ENCODE data around the gene UBA52. TPM values are rescaled to one million over a fixed set of nuclear protein-coding genes. Genes with fewer than 3 reads are reported as not detected.

UBA52 gene
- total and polyA plus RNA-seq, 2 of the 8 experiments (the other 6 are each of a cell fraction or from before 2014, with no cell fraction given) = 1,340 to 5,409 TPM

- ChIA-PET CTCF (ENCODE audit: partially characterized antibody) (interaction anchor here (0.6 to 2.5 kb wide), 13 partner anchors 10 to 119 kb away, joined by 3 to 8 read pairs (median 5); partner anchors contain the start of gene UBA52), POLR2A (ENCODE audit: partially characterized antibody) (interaction anchor here (0.7 to 2.6 kb wide), 13 partner anchors 11 to 127 kb away, joined by 3 to 23 read pairs (median 5); partner anchors contain the start of genes ELL, FKBP8, REX1BD and UBA52)
- Histone ChIP-seq H2BK5ac (ENCODE audit: low read depth, low read length) (peak within 1 kb of the TSS; percentile 71; the same call in 1 of the 2 replicates), H4K20me1 (replicated peaks in 1 of 2; ENCODE audit: control insufficient read depth in 1 of 2, insufficient read depth in 2 of 2, low read length in 2 of 2) (peaks cover 0 to 9% of the 10 kb centered on the region in 2 experiments), H2AK5ac (ENCODE audit: low read depth, low read length) (no peak within 1 kb of the TSS), H2AFZ (ENCODE audit: low read length) (no peak within 1 kb of the TSS), H3K27me3 (replicated peaks in 1 of 4; ENCODE audit: control insufficient read depth in 3 of 4, extremely low read depth in 1 of 4, insufficient read depth in 3 of 4, low read length in 3 of 4) (no peaks in the 10 kb centered on the region), H3K27ac (ENCODE audit: low read depth, low read length) (0 out of 2 replicates have a peak within 1 kb of the TSS, but pooled peaks have one; percentile 17), H2BK15ac (ENCODE audit: low read length) (no peak within 1 kb of the TSS), H3K23me2 (ENCODE audit: low read depth, low read length) (no peaks in the 10 kb centered on the region; the same call in 1 of the 2 replicates), H3K9me3 (ENCODE audit: insufficient read depth in 2 of 2, low read depth in 1 of 2, low read length in 1 of 2) (no peaks in the 10 kb centered on the region), H3K4me2 (ENCODE audit: insufficient read depth in 1 of 2, low read depth in 2 of 2, low read length in 2 of 2) (peak within 1 kb of the TSS; percentile 78 to 81), H3K56ac (replicated peaks; ENCODE audit: insufficient read length, low read depth, low read length) (no peak within 1 kb of the TSS), H3K79me1 (ENCODE audit: low read depth, low read length) (peaks cover 4% of the 10 kb centered on the region), H2BK20ac (ENCODE audit: low read length) (no peak within 1 kb of the TSS), H4K91ac (replicated peaks; ENCODE audit: insufficient read length, low read length) (peak within 1 kb of the TSS; percentile 76), H4K5ac (ENCODE audit: insufficient read length, low read depth, low read length) (peak within 1 kb of the TSS; percentile 81), H2BK120ac (replicated peaks; ENCODE audit: low read depth, low read length) (no peak within 1 kb of the TSS), H3K23ac (ENCODE audit: insufficient read length) (no peak within 1 kb of the TSS), H3K9ac (replicated peaks in 1 of 4; ENCODE audit: extremely low read depth in 1 of 4, low read depth in 3 of 4, low read length in 3 of 4) (peak within 1 kb of the TSS; percentile 25 to 59 (median 46)), H3K18ac (ENCODE audit: extremely low read depth, low read length) (peak within 1 kb of the TSS; percentile 48), H2BK12ac (ENCODE audit: low read depth, low read length) (no peak within 1 kb of the TSS), H3K14ac (ENCODE audit: insufficient read length) (no peak within 1 kb of the TSS), H3K4ac (replicated peaks; ENCODE audit: insufficient read length, low read depth, low read length) (peak within 1 kb of the TSS; percentile 60), H3K79me2 (ENCODE audit: control insufficient read depth in 1 of 2, insufficient read depth in 2 of 2, low read length in 2 of 2) (peaks cover 0 to 23% of the 10 kb centered on the region in 2 experiments; a peak in 3 of 4 replicates), H3K4me1 (replicated peaks in 1 of 4; ENCODE audit: control insufficient read depth in 3 of 4, insufficient read depth in 4 of 4, low read length in 3 of 4) (no peaks in the 10 kb centered on the region; a peak in 1 of 7 replicates), H4K8ac (ENCODE audit: extremely low read depth, insufficient read depth, low read length) (peak within 1 kb of the TSS; percentile 76; the same call in 1 of the 2 replicates), H3K4me3 (ENCODE audit: extremely low read depth in 1 of 4, insufficient read depth in 2 of 4, low read depth in 3 of 4, low read length in 4 of 4) (peak within 1 kb of the TSS; percentile 59 to 79 (median 70)), H3K36me3 (ENCODE audit: control insufficient read depth in 2 of 4, insufficient read depth in 4 of 4, low read length in 3 of 4) (peaks cover 0 to 6% (median 2%) of the 10 kb centered on the region in 4 experiments; a peak in 4 of 8 replicates)
- WGBS, 2 experiments (ENCODE audit: extremely low coverage in 1 of 2, insufficient coverage in 1 of 2, insufficient read length in 1 of 2, insufficient replicate concordance in 2 of 2, low coverage in 1 of 2, low lambda C conversion rate in 2 of 2, missing lambda C conversion rate in 1 of 2) = 0% methylated on average over 56 of the region's 58 CpGs; no CpG with 5 or more reads in 1 of the 2 experiments
- FAIRE-seq = peak; percentile 88
- peak; percentile 73 to 88 for DNase-seq (ENCODE audit: low read depth in 1 of 2, low spot score in 2 of 2)
- TF ChIP-seq NANOG (IDR thresholded peaks at IDR 0.05; ENCODE audit: insufficient read depth, low read depth, low read length, poor library complexity, severe bottlenecking) = no peak
- TF ChIP-seq SUZ12 (IDR thresholded peaks at IDR 0.05; ENCODE audit: low read length) = peak; percentile 41; the same call in 1 of the 2 replicates
- TF ChIP-seq CREB1 (IDR thresholded peaks at IDR 0.05) = peak; percentile 68
- TF ChIP-seq BACH1 (IDR thresholded peaks at IDR 0.05; ENCODE audit: low read length) = peak; percentile 96
- TF ChIP-seq MAX (IDR thresholded peaks at IDR 0.05) = no peak; the same call in 1 of the 2 replicates
- TF ChIP-seq KDM4A (IDR thresholded peaks at IDR 0.05; ENCODE audit: low read depth, low read length, severe bottlenecking) = peak; percentile 44
- TF ChIP-seq TBP (IDR thresholded peaks at IDR 0.05; ENCODE audit: low read depth, low read length) = 0 out of 2 replicates have a peak, but pooled peaks have one; percentile 31
- TF ChIP-seq POU5F1 (IDR thresholded peaks at IDR 0.05; ENCODE audit: low read depth, low read length) = no peak
- TF ChIP-seq PHF8 (conservative IDR thresholded peaks at IDR 0.05; ENCODE audit: low read depth, low read length) = peak; percentile 52
- peak; percentile 54 for TF ChIP-seq NRF1 (IDR thresholded peaks at IDR 0.05; ENCODE audit: low read depth, low read length)
Measured at GRCh38 chr19:18557411-18558201, 14.1 kb upstream of the UBA52 start, which contains the start of gene KXD1. TSS of gene KXD1 (plus strand) at chr19:18557870. CDS start at chr19:18562057, 4,187 bp downstream.
